Fibroblast of lung (primary cell): Measurements from ENCODE around the gene STAT4.

Source experiments
- CTCF ChIP-seq, 2 donors: IDR thresholded peaks in 1 of 2; conservative IDR thresholded peaks in 1 of 2; 1 replicate in 1 of 2; 2 replicates in 1 of 2; pipeline ENCODE4 v1.5.1; 2011 to 2012; ENCODE audit warnings: low read length in 2 of 2, control low read depth in 1 of 2, inconsistent platforms in 1 of 2, low read depth in 1 of 2, mild to moderate bottlenecking in 1 of 2
- EZH2 ChIP-seq: IDR thresholded peaks from 2 replicates; pipeline ENCODE4 v1.5.1; 2012; ENCODE audit warnings: low read length, control low read depth, mild to moderate bottlenecking; ENCODE audit errors: missing control alignments

- TF ChIP-seq CTCF (conservative IDR thresholded peaks at IDR 0.05 in 1 of 2, IDR thresholded peaks at IDR 0.05 in 1 of 2; ENCODE audit: low read depth in 1 of 2, low read length in 2 of 2) (no peak), EZH2 (no peak)
Observed at GRCh38 chr2:191103774-191104173, 47.0 kb downstream of the STAT4 start.
